Dedifferentiated amniotic fluid mesenchymal stem cell (primary cell): ENCODE data around the gene BTBD9.

Source experiments
- DNase-seq: peaks from one replicate; pipeline ENCODE4 v3.0.0-alpha.2; 2016; ENCODE audit errors: extremely low spot score

BTBD9 gene

DNA sequence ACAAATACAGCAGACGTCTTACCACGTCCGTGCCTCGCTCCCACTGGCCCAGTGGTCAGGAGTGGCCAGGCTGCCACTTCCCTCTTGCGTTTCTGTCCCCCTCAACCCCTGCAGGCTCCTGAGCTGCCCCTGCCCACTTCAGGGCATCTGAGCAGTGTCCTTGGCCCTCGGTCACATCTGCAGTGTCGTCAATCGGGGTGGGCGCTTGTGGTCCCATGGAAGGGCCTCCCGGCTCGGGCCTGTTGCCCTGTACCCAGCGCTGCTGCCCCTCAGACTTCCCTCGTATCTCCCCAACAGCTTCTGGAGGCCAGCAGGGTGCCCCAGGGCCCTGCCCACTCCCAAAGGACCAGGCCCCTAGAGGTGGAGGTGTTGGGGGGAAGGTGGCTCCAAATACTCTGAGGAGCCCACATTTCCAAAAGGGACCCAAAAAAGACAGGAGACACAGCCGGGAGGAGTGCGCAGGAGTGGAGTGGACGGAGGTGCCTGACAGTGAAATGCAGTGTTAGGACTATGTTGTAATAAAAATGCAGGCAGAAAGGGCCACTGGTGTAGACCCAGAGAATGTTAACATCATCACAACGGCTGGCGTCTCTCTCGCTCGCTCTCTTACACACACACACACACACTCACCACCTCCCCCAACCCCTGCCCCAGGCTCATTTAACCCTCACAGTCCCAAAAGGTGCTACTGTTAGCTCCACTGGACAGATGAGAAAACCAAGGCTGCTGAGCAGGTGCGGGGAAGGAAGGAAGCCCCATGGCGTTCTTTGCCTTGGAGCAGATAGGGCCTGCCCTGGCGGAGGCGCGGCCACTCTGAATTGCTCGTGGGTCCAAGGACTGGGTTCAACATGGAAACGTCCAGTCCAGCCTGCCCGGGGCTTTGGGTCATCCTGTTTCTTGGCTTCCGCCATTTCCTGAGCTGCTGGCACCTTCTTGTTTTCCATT is 476.3 kb downstream of the BTBD9 start:
- no peak for DNase-seq

DNA sequence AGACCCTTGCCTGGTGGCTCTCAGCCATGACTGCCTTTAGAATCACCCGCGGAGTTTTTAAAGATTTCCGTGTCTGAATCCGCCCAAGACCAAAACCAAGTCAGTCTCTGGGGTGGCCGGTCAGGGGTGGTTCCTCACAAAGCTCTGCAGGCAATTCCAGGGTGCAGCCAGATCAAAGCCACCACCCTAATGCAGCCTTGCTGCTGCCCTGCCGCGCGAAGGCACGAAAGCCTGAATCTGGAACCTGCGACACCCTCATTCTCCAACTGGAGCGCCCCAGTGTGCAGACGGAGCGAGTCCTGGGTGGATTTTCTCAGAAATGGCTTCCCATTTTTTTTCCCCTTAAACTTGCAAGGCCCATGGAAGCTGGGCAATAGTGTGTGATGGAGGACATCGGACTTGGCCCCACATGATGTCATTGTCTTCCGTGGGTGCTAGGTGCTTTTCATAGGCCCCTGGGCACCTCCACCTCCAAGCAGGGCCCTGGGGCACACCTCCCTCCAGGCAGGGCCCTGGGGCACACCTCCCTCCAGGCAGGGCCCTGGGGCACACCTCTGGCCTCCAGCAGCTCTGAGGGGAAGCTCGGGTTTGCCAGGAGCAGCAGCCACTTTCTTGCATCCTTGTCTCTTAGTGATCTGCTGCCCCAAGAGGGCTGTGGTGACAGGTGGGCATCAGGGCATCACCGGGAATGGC is 477.1 kb downstream of the BTBD9 start:
- no peak for DNase-seq

DNA sequence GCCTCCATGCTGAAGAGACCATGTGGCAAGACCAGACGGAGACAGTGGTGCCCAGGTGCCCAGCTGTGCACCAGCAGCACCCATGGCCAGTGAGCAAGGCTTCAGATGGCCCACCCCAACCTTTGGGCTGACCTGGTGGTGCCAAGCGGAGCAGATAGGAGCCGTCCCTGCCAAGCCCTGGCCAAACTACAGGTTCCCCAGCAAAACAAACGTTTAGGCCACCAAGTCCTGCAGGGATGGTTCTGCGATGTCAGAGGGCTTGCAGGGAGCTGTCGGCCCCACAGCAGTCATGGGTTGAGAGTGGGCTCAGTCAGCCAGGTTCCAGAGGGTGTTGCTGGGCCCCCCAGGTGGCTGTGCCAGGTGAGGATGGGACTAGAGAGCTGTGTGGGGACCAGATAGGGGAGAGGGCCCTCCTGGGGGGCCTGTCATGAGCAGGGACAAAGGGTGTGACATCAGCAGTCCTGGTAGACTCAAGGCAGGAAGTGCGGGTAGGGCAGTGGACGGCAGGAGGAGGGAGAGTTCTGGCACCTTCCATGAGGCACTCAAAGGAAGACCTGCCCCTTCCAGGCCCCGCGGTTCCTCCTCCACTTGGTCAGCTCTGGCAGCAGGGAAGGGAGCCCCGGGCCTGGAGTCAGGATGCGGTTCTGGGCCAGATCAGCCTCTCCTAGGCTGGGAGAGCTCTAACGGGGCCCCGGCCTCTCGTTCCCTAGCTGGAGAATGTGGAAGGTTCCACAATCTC is 477.8 kb downstream of the BTBD9 start:
- no peak for DNase-seq

DNA sequence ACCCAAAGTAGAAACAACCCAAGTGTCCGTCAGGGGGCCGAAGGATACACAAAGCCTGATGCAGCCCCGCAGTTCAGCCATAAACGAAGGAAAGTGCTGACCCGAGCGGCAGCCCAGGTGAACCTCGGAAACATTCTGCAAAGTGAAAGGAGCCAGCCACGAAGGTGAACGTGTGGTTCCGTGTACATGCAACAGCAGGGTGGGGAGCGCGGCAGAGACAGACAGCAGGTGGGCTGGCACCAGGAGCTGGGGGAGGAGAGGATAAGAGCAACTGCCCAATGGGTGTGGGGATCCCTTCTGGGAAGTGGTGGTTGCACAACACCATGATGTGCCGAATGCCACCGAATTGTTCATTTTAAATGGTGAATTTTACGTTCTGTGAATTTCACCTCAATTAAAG is 478.4 kb downstream of the BTBD9 start:
- DNase-seq: no peak

DNA sequence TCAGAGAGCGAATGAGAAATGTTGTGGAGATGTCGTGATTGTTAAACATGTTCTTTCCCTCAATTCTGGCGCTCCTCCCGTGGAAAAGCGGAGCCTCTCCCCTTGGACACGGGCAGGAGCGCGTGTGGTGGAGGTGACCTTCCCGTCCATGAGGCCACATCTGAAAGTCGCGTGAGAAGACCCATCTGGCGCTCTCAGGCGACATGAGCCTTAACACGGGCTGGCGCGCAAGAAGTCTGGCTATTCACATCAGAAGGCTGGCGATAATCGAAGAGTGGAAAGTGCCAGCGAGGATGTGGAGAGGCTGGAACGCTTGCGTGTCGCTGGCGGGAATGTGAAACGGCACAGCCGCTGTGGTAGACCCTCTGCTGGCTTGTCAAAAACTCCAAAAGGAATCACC is 478.9 kb downstream of the BTBD9 start:
- DNase-seq: no peak

DNA sequence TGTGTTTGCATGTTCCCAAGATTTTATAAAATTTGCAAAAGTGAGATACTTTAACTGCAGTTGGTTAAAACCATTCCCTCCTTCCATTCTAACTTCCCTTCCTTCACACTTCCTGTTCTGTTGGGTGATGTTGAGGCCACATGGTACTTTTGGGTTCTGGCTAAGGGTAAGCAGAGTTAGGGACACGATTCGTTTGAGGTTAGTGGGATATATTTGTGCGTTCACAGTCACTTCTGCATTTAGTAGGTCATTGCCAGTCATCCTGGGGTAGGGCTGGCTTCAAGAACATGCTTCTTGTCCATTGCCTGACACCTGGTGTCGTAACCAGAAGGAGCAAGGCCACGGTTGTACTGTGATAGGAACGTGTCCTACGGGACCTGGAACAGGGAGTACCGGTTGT is 480.1 kb downstream of the BTBD9 start:
- DNase-seq: no peak

DNA sequence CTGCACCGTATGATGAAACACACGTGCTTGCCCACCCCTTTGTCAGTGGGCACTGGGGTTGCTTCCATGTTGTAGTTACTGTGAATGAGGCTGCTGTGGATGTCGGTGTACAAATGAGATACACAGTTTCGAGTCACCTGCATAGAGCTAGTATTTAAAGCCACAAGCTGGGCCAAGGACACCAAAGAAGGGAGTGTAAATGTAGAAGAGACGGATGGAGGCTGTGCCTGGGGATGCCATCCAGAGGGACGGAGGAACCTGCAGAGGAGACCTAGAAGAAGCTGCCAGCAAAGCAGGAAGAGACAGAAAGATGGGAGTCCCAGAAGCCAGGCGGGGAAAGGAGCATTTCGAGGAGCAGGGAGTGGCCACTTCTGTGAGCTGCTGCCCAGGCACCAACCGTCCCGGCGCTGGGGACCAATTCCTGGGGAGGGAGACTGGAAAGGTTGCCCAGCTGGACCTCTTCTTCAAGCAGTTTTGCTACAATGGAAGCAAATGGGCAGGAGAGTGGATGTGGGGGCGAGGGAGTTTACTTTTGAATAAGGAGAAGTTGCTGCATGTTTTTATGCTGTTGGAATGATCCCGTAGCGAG is 480.9 kb downstream of the BTBD9 start:
- no peak for DNase-seq

DNA sequence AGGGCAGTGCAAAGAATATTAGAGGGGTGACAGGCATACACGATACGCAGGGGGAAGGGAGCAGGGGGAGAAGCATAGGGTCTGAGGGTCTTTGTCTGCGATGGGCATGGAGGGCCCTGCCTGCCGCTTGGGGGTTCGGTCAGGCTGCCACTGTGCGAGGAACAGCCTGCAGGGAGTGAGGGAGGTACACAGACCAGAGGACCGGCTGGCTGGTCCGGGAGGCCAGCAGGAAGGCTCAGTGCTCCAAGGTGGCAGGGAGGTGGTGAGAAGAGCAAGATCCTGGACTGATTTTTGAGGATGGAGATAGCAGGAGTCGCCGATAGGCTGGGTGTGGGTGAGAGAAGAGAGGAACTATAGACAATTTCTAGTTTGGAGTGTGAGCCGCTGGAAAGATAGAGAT is 481.8 kb downstream of the BTBD9 start:
- DNase-seq: no peak

DNA sequence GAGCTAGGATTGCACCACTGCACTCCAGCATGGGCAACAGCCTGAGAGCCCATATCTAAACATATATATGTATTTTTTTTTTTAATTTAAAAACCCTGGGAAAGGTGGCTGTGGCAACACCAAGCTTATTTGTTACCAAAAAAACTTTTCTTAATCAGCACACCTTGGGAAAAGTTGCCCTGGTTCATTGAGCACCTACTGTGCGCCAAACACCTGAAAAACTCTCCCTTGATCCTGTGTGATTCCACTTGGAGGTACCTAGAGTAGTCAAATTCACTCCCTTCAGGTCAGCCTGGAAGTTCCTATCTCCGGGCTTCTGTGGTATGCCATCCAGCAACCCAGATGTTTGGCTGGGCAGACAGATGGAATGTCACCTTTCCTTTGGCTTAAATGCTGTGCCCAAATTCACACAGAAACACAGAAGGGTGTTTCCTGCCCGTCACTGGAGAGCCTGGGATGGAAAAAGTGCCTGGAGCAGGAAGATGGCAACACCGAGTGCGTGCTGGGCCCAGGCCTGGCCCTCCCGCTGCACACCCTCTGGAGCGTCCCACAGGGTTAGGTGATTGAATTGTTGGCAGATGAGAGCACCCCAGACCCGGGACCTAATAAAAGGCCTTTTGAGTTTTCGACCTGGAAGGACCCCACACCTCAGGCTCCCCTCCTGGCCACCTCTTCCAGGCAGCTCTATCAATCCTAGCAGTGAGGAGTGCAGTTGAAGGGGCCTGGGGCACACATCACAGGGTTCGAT is 482.7 kb downstream of the BTBD9 start:
- DNase-seq: no peak

DNA sequence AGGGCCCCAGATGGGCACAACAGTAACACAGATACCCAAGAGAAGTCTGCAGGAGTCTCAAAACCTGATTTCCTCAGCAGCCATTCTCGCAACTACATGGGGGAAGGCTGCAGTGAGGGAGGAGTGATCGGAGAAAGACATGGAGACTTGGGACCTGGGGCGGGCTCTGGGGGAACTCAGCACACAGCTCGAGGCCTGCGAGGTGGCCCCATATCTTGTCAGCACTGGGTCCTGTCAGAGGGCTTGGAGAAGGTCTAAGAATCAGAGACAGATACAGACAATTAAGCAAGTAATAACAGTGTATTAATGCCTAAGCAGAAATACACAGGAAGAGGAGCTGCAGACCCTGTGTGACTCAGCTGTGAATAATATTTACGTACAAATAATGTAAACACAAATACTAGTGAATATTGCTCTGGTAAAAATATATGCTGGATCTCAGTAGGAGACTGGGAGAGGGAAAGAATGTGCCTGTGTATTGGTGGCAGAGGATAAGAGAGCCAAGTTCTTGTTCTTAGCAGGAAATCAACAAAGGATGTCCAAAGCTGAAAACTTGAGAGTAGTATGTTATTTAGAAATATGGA is 484.0 kb downstream of the BTBD9 start:
- DNase-seq: no peak

DNA sequence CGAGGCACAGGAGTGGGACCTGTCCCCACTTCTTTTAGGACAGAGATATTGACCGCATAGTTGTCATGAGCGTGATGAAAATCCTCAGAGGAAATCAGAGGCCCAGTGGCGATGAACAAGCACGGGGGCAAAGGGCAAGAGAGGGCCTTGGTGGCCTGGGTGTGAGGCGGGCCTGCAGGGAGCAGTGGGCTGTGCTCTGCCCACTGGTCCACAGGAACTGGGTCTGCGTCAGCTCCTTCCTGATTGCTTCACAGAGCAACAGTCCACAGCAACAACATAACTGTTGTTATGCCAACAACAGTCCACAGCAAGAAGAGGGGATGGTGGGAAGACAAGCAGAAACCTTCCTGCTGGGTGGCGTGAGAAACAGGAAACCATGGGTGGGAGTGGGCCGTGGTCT is 484.6 kb downstream of the BTBD9 start:
- DNase-seq: no peak

DNA sequence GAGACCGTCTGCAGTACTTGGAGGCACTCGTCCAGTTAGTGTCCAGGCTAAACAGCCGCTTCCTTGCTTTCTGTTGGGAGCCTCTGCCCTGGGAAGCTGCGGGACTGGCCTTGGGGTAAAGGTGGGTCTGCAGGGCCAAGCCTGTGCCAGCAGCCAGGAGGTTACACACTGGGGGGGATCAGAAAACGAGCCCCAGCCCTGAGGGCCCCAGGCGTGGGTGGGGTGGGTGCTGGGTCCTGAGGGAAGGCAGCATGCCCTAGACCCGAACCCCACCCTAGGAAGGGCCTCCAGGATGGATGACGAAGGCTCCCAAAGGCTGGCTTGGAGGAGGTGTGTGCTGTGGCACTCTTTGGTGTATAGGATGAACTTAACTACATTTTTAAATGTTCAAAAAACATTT is 485.0 kb downstream of the BTBD9 start:
- no peak for DNase-seq

DNA sequence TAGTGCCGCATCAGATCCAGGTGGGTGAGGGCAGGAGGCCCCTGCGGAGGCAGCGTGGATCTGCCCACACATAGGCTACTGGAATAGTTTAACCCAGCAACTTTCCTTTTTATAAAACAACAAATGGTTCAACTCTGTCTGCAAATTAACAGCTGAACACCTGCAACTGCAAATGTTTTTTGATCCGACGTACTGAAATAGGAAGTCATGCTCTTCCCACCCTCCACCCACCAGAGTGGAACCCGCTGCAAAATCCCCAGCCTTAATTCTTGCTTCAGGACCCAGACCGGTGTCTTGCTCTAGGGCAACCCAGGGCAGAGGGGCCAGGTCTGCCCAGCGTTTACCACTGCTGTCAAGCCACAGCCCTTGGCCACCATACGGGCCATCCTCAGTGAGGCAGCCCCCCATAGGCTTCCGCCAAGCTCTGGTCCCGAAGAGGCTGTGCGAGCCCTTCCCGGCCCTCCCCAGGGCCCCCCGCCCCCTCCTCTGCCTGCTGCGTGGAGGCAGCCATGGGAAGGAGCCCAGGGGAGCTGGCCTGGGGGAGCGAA is 485.9 kb downstream of the BTBD9 start:
- no peak for DNase-seq

DNA sequence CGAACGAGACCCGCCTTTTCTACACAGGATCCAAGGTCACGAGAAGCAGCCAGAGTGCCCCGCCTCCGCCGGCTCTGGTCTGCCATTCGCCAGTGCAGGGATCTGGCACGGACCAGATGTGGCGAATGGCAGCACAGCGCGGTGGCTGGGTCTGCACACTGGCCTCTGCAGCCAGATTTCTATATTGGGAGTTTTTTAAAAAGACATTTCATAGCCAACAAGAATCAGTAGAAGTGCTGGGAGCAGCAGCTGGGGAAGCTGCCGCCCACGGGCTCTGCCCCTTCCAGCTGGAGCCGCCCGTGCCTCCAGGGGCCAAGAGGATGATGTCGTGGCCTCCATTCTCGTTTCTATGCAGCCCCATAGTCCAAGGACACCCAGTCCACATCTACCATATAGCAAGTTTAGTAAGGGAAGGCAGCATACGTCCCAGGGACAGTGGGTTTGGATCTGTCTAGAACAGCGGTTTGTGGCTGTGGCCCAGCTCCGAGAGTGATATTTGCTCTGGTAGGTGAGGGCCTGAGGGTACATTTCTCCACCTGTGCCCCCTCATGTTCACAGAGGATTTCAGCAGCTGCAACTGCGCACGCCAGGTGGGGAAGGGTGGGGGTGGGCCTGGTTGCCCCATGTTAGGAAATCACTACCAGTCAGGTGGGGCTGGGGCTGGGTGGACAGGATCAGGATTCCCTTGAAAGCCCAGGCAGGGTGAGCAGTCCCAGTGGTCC is 486.5 kb downstream of the BTBD9 start:
- no peak for DNase-seq

DNA sequence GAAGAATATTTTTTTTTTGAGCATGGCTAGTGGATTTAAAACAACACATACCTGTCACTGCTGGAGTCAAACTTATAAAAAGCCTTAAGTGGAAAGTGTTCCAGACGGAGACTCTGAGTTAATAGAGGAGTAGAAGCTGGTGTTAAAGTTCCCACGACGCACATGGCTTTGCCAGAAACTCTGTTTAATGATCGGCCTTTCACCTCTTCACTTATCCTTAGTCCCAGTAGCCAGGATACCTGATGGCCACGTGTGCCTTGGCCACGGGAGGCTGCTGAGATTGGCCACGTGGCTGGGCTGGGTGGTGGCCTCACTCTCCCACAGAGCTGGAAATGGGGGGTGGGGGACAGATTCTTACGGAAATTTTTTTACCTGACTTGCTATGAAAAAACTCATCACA is 487.1 kb downstream of the BTBD9 start:
- no peak for DNase-seq

DNA sequence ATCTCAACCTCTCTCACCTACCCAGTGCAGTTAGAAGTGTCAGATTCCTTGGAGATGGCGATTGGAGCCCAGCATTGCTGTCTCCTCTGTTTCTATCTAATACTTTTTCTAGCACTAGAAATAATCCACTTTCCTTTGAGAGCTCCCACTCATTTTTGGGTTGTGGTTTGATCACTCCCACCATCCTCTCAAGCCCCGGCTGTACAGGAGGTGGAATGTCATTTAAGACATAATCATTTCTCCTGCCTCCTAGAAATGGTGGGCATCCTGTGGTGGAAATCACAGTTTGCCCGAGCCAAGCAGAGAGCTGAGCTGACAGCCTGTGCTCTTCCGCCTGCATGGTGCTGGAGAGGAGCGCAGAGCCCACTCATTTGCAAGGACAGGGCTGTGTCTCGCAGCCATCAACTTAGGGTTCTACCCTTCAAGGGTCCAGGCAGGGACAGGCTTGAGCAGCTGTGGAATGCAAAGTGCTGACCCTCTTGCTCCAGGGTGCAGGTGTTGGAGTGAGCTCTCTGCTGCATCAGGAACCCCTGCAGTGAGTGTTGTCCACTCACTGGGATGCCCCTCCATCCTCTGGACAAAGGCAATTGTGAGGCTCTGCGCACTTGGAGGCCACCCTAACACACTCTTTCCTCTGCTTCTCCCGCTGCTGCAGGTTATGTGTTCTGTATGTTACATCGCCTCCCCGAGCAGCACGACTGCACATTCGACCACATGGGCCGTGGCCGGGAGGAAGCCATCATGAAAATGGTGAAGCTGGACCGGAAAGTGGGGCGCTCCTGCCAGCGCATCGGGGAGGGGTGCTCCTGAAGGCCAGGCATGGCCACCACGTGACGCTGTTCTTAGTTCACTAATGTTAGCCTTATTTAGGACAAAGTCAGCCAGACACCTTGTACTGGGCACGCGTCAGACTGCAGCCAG is 487.9 kb downstream of the BTBD9 start:
- no peak for DNase-seq

DNA sequence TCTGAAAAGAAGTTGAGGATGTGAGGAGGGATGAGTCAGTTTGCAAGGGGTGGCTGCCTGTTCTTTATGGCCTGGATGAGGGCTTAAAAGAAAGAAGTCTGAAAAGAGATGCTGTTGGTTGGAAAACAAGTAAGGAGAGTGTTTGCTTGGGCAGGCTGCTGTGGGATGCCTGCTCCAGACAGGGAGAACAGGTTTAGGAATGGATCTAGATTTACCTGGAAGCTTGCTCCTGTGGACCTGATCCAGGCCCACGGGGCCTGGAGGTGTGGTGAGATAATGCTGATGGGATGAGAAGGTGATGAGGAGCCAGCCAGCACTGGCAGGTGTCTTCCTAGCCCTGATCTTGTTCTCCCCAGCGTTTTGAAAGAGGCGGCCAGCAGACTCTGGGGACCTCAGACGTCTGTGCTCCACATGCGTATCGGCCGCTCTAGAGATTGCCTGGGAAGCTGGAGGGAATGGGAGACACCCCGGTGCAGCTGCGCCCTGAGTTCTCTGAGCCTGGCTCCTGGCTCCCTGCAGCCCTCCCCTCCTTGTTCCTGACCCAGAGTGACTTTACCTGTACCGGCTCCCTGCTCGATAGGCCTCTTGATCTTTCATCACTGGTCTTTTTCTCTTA is 488.9 kb downstream of the BTBD9 start:
- DNase-seq: no peak

DNA sequence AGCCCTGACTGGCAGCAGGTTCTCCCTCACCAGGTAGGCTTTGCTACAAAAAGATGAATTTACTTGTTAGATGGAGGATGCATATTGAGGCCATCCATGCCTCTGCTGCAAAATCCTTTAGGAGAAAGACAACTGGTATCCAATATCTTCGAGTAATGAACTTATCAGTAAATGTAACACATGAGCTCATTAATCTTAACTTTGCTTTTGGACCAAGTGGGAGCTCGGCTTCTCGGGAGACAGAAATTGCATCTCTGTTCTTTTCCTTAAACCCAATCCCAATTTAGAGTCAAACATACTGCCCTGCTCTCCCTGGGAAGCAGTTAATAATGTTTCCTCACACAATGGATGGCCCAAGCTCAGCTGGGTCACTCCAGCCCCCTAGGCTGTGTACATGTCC is 489.7 kb downstream of the BTBD9 start:
- no peak for DNase-seq

DNA sequence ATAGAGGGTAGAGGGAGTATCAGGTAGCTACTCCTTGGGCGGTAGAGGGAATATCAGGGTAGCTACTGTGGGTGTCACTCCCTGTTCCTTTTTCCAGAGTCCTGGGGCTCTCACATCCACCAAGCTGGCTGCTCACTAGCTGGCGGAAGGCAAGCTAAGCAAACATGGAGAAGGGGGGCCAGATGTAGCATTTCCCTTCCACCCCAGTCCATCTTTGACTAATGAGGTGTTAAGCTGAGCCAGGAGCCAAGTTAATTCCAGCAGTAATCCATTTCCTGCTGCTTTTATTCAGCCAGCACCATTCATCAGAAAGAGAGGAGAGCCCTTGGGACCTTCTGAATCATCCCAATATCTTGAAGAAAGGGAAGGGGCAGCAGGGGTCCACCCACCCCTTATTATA is 490.2 kb downstream of the BTBD9 start:
- no peak for DNase-seq
